Parathyroid adenoma (tissue), 2 donors: ENCODE results near the gene MYCBPAP.

Source experiments
- H2AFZ ChIP-seq: fragments of 300-600 bp; sonication (generic); one replicate; pipeline ENCODE4 v1.7.0; 2017; ENCODE audit warnings: antibody characterized with exemption, mild to moderate bottlenecking
- H3K27ac ChIP-seq: fragments of 300-600 bp; sonication (generic); one replicate; pipeline ENCODE4 v1.7.0; 2017
- H3K27me3 ChIP-seq: fragments of 300-600 bp; sonication (generic); one replicate; pipeline ENCODE4 v1.7.0; 2017; ENCODE audit warnings: low read length; ENCODE audit not compliant: control insufficient read depth, insufficient read depth
- H3K36me3 ChIP-seq: fragments of 300-600 bp; sonication (generic); one replicate; pipeline ENCODE4 v1.7.0; 2017; ENCODE audit warnings: low read length; ENCODE audit not compliant: control insufficient read depth, insufficient read depth
- H3K4me1 ChIP-seq: fragments of 300-600 bp; sonication (generic); one replicate; pipeline ENCODE4 v1.7.0; 2017; ENCODE audit warnings: control low read depth
- H3K4me2 ChIP-seq: fragments of 300-600 bp; sonication (generic); one replicate; pipeline ENCODE4 v1.7.0; 2017; ENCODE audit warnings: low read length
- H3K4me3 ChIP-seq: fragments of 300-600 bp; sonication (generic); one replicate; pipeline ENCODE4 v1.7.0; 2017; ENCODE audit warnings: low read depth, low read length
- H3K79me2 ChIP-seq: fragments of 300-600 bp; sonication (generic); one replicate; pipeline ENCODE4 v1.7.0; 2017; ENCODE audit warnings: control low read depth
- H3K9ac ChIP-seq: fragments of 300-600 bp; sonication (generic); one replicate; pipeline ENCODE4 v1.7.0; 2017; ENCODE audit warnings: mild to moderate bottlenecking
- H3K9me3 ChIP-seq: fragments of 300-600 bp; sonication (generic); one replicate; pipeline ENCODE4 v1.7.0; 2017; ENCODE audit warnings: low read length; ENCODE audit not compliant: control insufficient read depth
- CTCF ChIP-seq: fragments of 300-600 bp; sonication (generic); IDR thresholded peaks from one replicate; pipeline ENCODE4 v1.7.0; 2017; ENCODE audit warnings: antibody characterized with exemption, mild to moderate bottlenecking
- donor health status: primary hyperparathyroidism.

MYCBPAP gene

GRCh38 chr17:50551884-50552283, 43.6 kb downstream of the MYCBPAP start:
- TF ChIP-seq CTCF = no peak
- no peak overlapping the region for H3K4me2 ChIP-seq
- H3K79me2 ChIP-seq = no peaks in the 10 kb centered on the region
- no peak overlapping the region for H3K4me3 ChIP-seq
- no peaks in the 10 kb centered on the region for H3K27me3 ChIP-seq
- no peaks in the 10 kb centered on the region for H3K9me3 ChIP-seq
- no peaks in the 10 kb centered on the region for H3K36me3 ChIP-seq
- H3K4me1 ChIP-seq = peaks cover 16% of the 10 kb centered on the region
- no peak overlapping the region for H3K27ac ChIP-seq
- no peak overlapping the region for H2AFZ ChIP-seq
- H3K9ac ChIP-seq = no peak overlapping the region

GRCh38 chr17:50554201-50554600, 46.0 kb downstream of the MYCBPAP start:
- no peak overlapping the region for H3K9ac ChIP-seq

GRCh38 chr17:50556803-50557202, 48.6 kb downstream of the MYCBPAP start:
- Histone ChIP-seq H3K36me3 (no peaks in the 10 kb centered on the region), H3K4me2 (no peak overlapping the region), H3K27ac (no peak overlapping the region), H3K9ac (no peak overlapping the region), H3K9me3 (no peaks in the 10 kb centered on the region), H3K79me2 (no peaks in the 10 kb centered on the region), H3K4me1 (peaks cover 13% of the 10 kb centered on the region), H2AFZ (no peak overlapping the region), H3K4me3 (no peak overlapping the region), H3K27me3 (peaks cover 6% of the 10 kb centered on the region)
- no peak for TF ChIP-seq CTCF

More at GRCh38 chr17:50554201-50554600, 46.0 kb downstream of the MYCBPAP start:
- Histone ChIP-seq H3K79me2 (no peaks in the 10 kb centered on the region), H3K4me2 (no peak overlapping the region), H3K4me1 (peaks cover 11% of the 10 kb centered on the region), H3K4me3 (no peak overlapping the region), H3K27me3 (no peaks in the 10 kb centered on the region), H3K27ac (no peak overlapping the region), H3K36me3 (no peaks in the 10 kb centered on the region), H3K9me3 (no peaks in the 10 kb centered on the region), H2AFZ (no peak overlapping the region)
- no peak for TF ChIP-seq CTCF

- H3K4me2 ChIP-seq = no peak overlapping the region
- no peak for TF ChIP-seq CTCF
- no peak overlapping the region for H2AFZ ChIP-seq
- no peak overlapping the region for H3K27ac ChIP-seq
- H3K9ac ChIP-seq = no peak overlapping the region
- H3K4me1 ChIP-seq = peaks cover 13% of the 10 kb centered on the region
- no peaks in the 10 kb centered on the region for H3K9me3 ChIP-seq
- no peaks in the 10 kb centered on the region for H3K79me2 ChIP-seq
- H3K27me3 ChIP-seq = peaks cover 6% of the 10 kb centered on the region
- no peaks in the 10 kb centered on the region for H3K36me3 ChIP-seq
- H3K4me3 ChIP-seq = no peak overlapping the region
Observed at GRCh38 chr17:50557630-50558029, 49.4 kb downstream of the MYCBPAP start.

GRCh38 chr17:50558091-50558490, 49.9 kb downstream of the MYCBPAP start:
- Histone ChIP-seq H3K79me2 (no peaks in the 10 kb centered on the region), H3K27ac (no peak overlapping the region), H3K27me3 (peaks cover 6% of the 10 kb centered on the region), H3K36me3 (no peaks in the 10 kb centered on the region), H3K9me3 (no peaks in the 10 kb centered on the region), H3K4me2 (no peak overlapping the region), H3K4me3 (no peak overlapping the region), H2AFZ (no peak overlapping the region), H3K4me1 (peaks cover 13% of the 10 kb centered on the region), H3K9ac (no peak overlapping the region)
- no peak for TF ChIP-seq CTCF
